HAP-1 (cell line): ENCODE results near the gene HYCC1.

Experiments
- DNase-seq, 2 experiments: peaks; one replicate each; pipeline ENCODE4 v3.0.0-alpha.2; 2016 to 2020; ENCODE audit warnings: low spot score in 2 of 2
- H3K27me3 ChIP-seq: fragments of 250-450 bp; sonication (Bioruptor Pico); 2 replicates; pipeline ENCODE4 v1.5.1; 2020; ENCODE audit warnings: low read depth, mild to moderate bottlenecking, moderate library complexity
- H3K36me3 ChIP-seq: fragments of 250-450 bp; sonication (Bioruptor Pico); replicated peaks from 2 replicates; pipeline ENCODE4 v1.5.1; 2020; ENCODE audit warnings: mild to moderate bottlenecking
- H3K4me1 ChIP-seq: fragments of 250-450 bp; sonication (Bioruptor Pico); 2 replicates; pipeline ENCODE4 v1.5.1; 2020; ENCODE audit warnings: mild to moderate bottlenecking
- H3K4me3 ChIP-seq: fragments of 250-450 bp; sonication (Bioruptor Pico); 2 replicates; pipeline ENCODE4 v1.5.1; 2020; ENCODE audit warnings: mild to moderate bottlenecking, moderate library complexity
- H3K9me3 ChIP-seq: fragments of 250-450 bp; sonication (Bioruptor Pico); 2 replicates; pipeline ENCODE4 v1.5.1; 2020; ENCODE audit warnings: mild to moderate bottlenecking, moderate library complexity
- in situ Hi-C: fragments of 300-500 bp; cut with MboI; formaldehyde crosslinking; loops from 3 replicates; pipeline ENCODE4 v1.14.3; 2020; ENCODE audit warnings: low sequenced_read_pairs, inconsistent platforms, mixed read lengths

The HYCC1 gene

GRCh38 chr7:23026164-23026563 lies 12.2 kb upstream of the HYCC1 start:
- Histone ChIP-seq H3K9me3 (no peaks in the 10 kb centered on the region; the same call in 1 of the 2 replicates), H3K36me3 (no peaks in the 10 kb centered on the region), H3K4me1 (no peaks in the 10 kb centered on the region), H3K27me3 (no peaks in the 10 kb centered on the region), H3K4me3 (no peak overlapping the region)
- DNase-seq, result no peak
- in situ Hi-C loops, result no loop called here

GRCh38 chr7:23024454-23024853 lies 10.5 kb upstream of the HYCC1 start:
- in situ Hi-C loops, result no loop called here
- H3K36me3 ChIP-seq, result no peaks in the 10 kb centered on the region
- no peaks in the 10 kb centered on the region; the same call in 1 of the 2 replicates for H3K9me3 ChIP-seq
- DNase-seq, result no peak
- H3K27me3 ChIP-seq, result no peaks in the 10 kb centered on the region
- H3K4me1 ChIP-seq, result no peaks in the 10 kb centered on the region
- no peak overlapping the region for H3K4me3 ChIP-seq

GRCh38 chr7:23022851-23023250 lies 8.9 kb upstream of the HYCC1 start:
- no peaks in the 10 kb centered on the region for H3K27me3 ChIP-seq
- peaks cover 6% of the 10 kb centered on the region for H3K4me1 ChIP-seq

GRCh38 chr7:23022258-23022769 lies 8.4 kb upstream of the HYCC1 start:
- no peak for DNase-seq
- no peaks in the 10 kb centered on the region; the same call in 1 of the 2 replicates for H3K9me3 ChIP-seq
- no peak overlapping the region for H3K4me3 ChIP-seq
- H3K27me3 ChIP-seq, result no peaks in the 10 kb centered on the region
- H3K4me1 ChIP-seq, result peaks cover 6% of the 10 kb centered on the region
- in situ Hi-C loops, result no loop called here
- H3K36me3 ChIP-seq, result no peaks in the 10 kb centered on the region

More at GRCh38 chr7:23022851-23023250, 8.9 kb upstream of the HYCC1 start:
- no peaks in the 10 kb centered on the region; the same call in 1 of the 2 replicates for H3K9me3 ChIP-seq
- no peak overlapping the region for H3K4me3 ChIP-seq
- in situ Hi-C loops, result no loop called here
- H3K36me3 ChIP-seq, result no peaks in the 10 kb centered on the region
- no peak for DNase-seq

GRCh38 chr7:23021596-23021995 lies 7.7 kb upstream of the HYCC1 start:
- Histone ChIP-seq H3K4me1 (peaks cover 6% of the 10 kb centered on the region), H3K27me3 (no peaks in the 10 kb centered on the region), H3K36me3 (no peaks in the 10 kb centered on the region), H3K4me3 (no peak overlapping the region), H3K9me3 (no peaks in the 10 kb centered on the region; the same call in 1 of the 2 replicates)
- DNase-seq, result no peak
- in situ Hi-C loops, result no loop called here

- Histone ChIP-seq H3K36me3 (no peaks in the 10 kb centered on the region), H3K4me3 (no peak overlapping the region), H3K27me3 (no peaks in the 10 kb centered on the region), H3K4me1 (peaks cover 6% of the 10 kb centered on the region), H3K9me3 (no peaks in the 10 kb centered on the region; the same call in 1 of the 2 replicates)
- DNase-seq, result no peak
- in situ Hi-C loops, result no loop called here
Observed at GRCh38 chr7:23020742-23021401, 6.9 kb upstream of the HYCC1 start.

- H3K9me3 ChIP-seq, result no peaks in the 10 kb centered on the region; the same call in 1 of the 2 replicates
- H3K27me3 ChIP-seq, result no peaks in the 10 kb centered on the region
- no peak overlapping the region for H3K4me3 ChIP-seq
- peak; percentile 30 to 50 for DNase-seq
- in situ Hi-C loops, result no loop called here
- peaks cover 6% of the 10 kb centered on the region for H3K4me1 ChIP-seq
- no peaks in the 10 kb centered on the region for H3K36me3 ChIP-seq
Observed at GRCh38 chr7:23018750-23019149, 4.8 kb upstream of the HYCC1 start.

- Histone ChIP-seq H3K4me3 (no peak overlapping the region), H3K36me3 (no peaks in the 10 kb centered on the region), H3K9me3 (no peaks in the 10 kb centered on the region; the same call in 1 of the 2 replicates), H3K4me1 (peaks cover 7% of the 10 kb centered on the region), H3K27me3 (no peaks in the 10 kb centered on the region)
- DNase-seq, result no peak
- in situ Hi-C loops, result no loop called here
Observed at GRCh38 chr7:23017309-23017708, 3.4 kb upstream of the HYCC1 start.

GRCh38 chr7:23016345-23017253 lies 2.7 kb upstream of the HYCC1 start:
- H3K4me1 ChIP-seq, result peaks cover 14% of the 10 kb centered on the region
- no peak overlapping the region for H3K4me3 ChIP-seq
- H3K27me3 ChIP-seq, result no peaks in the 10 kb centered on the region
- no peaks in the 10 kb centered on the region; the same call in 1 of the 2 replicates for H3K9me3 ChIP-seq
- no peaks in the 10 kb centered on the region for H3K36me3 ChIP-seq
- DNase-seq, result no peak
- in situ Hi-C loops, result no loop called here

- no peak for DNase-seq
- Histone ChIP-seq H3K4me3 (no peak overlapping the region), H3K4me1 (peaks cover 32% of the 10 kb centered on the region), H3K27me3 (no peaks in the 10 kb centered on the region), H3K36me3 (no peaks in the 10 kb centered on the region), H3K9me3 (no peaks in the 10 kb centered on the region)
- in situ Hi-C loops, result no loop called here
Observed at GRCh38 chr7:23014681-23015080, 751 bp upstream of the HYCC1 start.

GRCh38 chr7:23012908-23013714 lies 819 bp downstream of the HYCC1 start:
- H3K4me3 ChIP-seq, result peak overlapping the region; percentile 91
- DNase-seq, result peak; percentile 46 to 59
- no peaks in the 10 kb centered on the region for H3K27me3 ChIP-seq
- in situ Hi-C loops, result no loop called here
- peaks cover 40% of the 10 kb centered on the region for H3K4me1 ChIP-seq
- no peaks in the 10 kb centered on the region for H3K36me3 ChIP-seq
- no peaks in the 10 kb centered on the region for H3K9me3 ChIP-seq

- H3K4me3 ChIP-seq, result peak overlapping the region; percentile 91
- peaks cover 43% of the 10 kb centered on the region for H3K4me1 ChIP-seq
- H3K9me3 ChIP-seq, result no peaks in the 10 kb centered on the region
- in situ Hi-C loops, result no loop called here
- H3K36me3 ChIP-seq, result no peaks in the 10 kb centered on the region
- DNase-seq, result peak in 1 of 2 experiments; percentile 51
- H3K27me3 ChIP-seq, result no peaks in the 10 kb centered on the region
Observed at GRCh38 chr7:23012186-23012585, 1.7 kb downstream of the HYCC1 start.

- DNase-seq, result no peak
- peaks cover 43% of the 10 kb centered on the region for H3K4me1 ChIP-seq
- H3K4me3 ChIP-seq, result no peak overlapping the region; the same call in 1 of the 2 replicates
- no peaks in the 10 kb centered on the region for H3K9me3 ChIP-seq
- in situ Hi-C loops, result no loop called here
- H3K36me3 ChIP-seq, result no peaks in the 10 kb centered on the region
- H3K27me3 ChIP-seq, result no peaks in the 10 kb centered on the region
Observed at GRCh38 chr7:23011222-23011924, 2.6 kb downstream of the HYCC1 start.
